Measurements from ENCODE around the gene CCR2.
"Not testable (repeated sequence)": the region's sequence is repeated elsewhere in the genome, so short reads cannot be mapped to it uniquely, and the experiment has no call there.

The CCR2 gene

GRCh38 chr3:46318207-46318927, 35.5 kb upstream of the CCR2 start:
- H3K27ac ChIP-seq = no peak overlapping the region
- H3K27me3 ChIP-seq (replicated peaks) = peaks cover 2% of the 10 kb centered on the region
- H3K4me3 ChIP-seq (ENCODE audit: low read depth, low read length) = no peak overlapping the region
- in situ Hi-C loops (cut with HindIII; ENCODE audit: low pct_ligation_motif_present, low sequenced_read_pairs) = no loop called here
- DNase-seq = no peak
- H3K36me3 ChIP-seq (replicated peaks) = no peaks in the 10 kb centered on the region
- TF ChIP-seq CTCF (IDR thresholded peaks at IDR 0.05; ENCODE audit: low read depth, low read length, missing control alignments) = no peak

DNA sequence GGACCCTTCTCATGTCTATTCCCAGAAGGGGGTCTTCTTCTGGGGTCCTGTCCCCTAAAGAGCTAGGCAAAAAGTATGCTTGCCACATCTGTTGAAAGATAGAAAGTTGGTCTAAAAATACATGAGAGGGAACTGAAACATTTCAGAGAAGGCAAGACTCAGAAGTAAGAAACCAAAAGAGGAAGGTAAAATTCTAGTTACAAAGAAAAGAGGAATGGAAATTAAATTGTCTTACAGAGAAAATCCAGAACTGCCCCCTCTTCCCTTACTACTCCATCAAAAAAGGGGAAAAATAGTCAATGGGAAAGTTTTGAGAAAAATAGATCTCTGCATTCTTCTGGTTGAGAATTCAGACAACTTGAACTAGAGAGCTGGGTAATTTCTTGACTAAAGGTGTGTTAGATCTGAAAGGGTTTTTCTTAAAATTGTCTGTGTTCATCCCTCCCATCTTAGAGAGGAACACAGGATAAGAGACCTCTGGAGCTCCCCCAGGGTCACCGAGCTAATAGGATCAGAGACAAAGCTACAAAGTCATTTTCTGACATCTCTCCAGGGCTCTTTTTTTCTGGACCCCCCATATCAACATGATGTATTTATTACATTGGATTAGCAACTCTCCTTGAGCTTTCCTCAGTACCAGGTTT, 32.3 kb upstream of the CCR2 start:
- TF ChIP-seq CTCF (IDR thresholded peaks at IDR 0.05; ENCODE audit: low read depth, low read length, missing control alignments) = no peak
- Histone ChIP-seq H3K27ac (no peak overlapping the region), H3K27me3 (replicated peaks) (peaks cover 4% of the 10 kb centered on the region), H3K4me3 (ENCODE audit: low read depth, low read length) (no peak overlapping the region), H3K36me3 (replicated peaks) (no peaks in the 10 kb centered on the region)
- in situ Hi-C loops (cut with HindIII; ENCODE audit: low pct_ligation_motif_present, low sequenced_read_pairs) = no loop called here
- no peak for DNase-seq

GRCh38 chr3:46324036-46324435, 29.9 kb upstream of the CCR2 start:
- Histone ChIP-seq H3K36me3 (replicated peaks) (no peaks in the 10 kb centered on the region), H3K4me3 (ENCODE audit: low read depth, low read length) (no peak overlapping the region), H3K27ac (no peak overlapping the region), H3K27me3 (replicated peaks) (peaks cover 4% of the 10 kb centered on the region)
- no peak for TF ChIP-seq CTCF (IDR thresholded peaks at IDR 0.05; ENCODE audit: low read depth, low read length, missing control alignments)
- DNase-seq = no peak
- in situ Hi-C loops (cut with HindIII; ENCODE audit: low pct_ligation_motif_present, low sequenced_read_pairs) = no loop called here

DNA sequence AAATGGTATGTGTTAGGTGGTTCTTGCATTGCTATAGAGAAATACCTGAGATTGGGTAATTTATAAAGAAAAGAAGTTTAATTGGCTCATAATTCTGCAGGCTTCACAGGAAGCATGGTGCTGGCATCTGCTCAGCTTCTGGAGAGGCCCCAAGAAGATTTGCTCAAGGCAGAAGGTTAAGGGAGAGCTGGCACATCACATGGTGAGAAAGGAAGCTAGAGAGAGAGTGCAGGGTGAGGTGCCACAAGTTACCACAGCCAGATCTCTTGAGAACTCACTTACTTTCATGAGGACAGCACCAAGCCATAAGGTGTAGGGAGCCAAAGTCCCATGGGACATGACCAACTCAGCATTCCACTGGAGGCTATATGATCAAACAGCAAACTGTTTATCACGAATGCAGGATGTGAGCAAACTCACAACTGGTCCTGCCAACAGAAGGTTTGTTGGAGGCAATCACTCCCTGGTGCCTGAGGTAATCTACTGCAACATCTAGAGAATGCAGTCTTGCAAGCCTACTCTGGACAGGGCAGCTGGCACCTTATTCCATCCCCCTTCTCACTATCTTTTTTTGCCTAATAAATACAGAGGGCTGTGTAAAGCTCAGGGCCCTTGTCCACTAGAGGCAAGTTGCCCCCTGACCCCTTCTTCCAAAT, 28.1 kb upstream of the CCR2 start:
- DNase-seq = no peak
- H3K4me3 ChIP-seq (ENCODE audit: low read depth, low read length) = no peak overlapping the region
- in situ Hi-C loops (cut with HindIII; ENCODE audit: low pct_ligation_motif_present, low sequenced_read_pairs) = no loop called here
- H3K27me3 ChIP-seq (replicated peaks) = peaks cover 4% of the 10 kb centered on the region
- H3K27ac ChIP-seq = no peak overlapping the region
- H3K36me3 ChIP-seq (replicated peaks) = no peaks in the 10 kb centered on the region
- TF ChIP-seq CTCF (IDR thresholded peaks at IDR 0.05; ENCODE audit: low read depth, low read length, missing control alignments) = no peak

DNA sequence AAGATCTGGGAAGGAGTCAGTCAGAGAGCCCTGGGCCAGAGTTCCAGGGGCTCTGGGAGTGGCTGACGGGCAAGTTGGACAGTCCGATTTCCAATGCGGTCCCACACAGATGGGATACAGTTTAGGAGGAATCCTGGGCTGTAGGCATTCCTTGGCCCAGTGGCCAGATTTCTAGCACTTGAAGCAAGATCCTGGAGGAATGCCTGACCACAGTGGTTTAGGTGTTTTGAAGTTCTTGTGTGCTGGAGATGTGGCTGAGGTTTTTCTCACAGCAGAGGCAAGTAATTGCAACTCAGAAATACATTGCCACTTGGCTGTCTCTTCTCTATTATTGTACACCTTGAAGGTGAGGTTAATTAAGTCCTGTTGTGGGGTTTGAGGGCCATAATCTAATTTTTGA, 23.2 kb upstream of the CCR2 start:
- H3K4me3 ChIP-seq (ENCODE audit: low read depth, low read length); H3K27me3 ChIP-seq (replicated peaks); DNase-seq; H3K36me3 ChIP-seq (replicated peaks); in situ Hi-C loops (cut with HindIII; ENCODE audit: low pct_ligation_motif_present, low sequenced_read_pairs); H3K27ac ChIP-seq: not testable (repeated sequence)

DNA sequence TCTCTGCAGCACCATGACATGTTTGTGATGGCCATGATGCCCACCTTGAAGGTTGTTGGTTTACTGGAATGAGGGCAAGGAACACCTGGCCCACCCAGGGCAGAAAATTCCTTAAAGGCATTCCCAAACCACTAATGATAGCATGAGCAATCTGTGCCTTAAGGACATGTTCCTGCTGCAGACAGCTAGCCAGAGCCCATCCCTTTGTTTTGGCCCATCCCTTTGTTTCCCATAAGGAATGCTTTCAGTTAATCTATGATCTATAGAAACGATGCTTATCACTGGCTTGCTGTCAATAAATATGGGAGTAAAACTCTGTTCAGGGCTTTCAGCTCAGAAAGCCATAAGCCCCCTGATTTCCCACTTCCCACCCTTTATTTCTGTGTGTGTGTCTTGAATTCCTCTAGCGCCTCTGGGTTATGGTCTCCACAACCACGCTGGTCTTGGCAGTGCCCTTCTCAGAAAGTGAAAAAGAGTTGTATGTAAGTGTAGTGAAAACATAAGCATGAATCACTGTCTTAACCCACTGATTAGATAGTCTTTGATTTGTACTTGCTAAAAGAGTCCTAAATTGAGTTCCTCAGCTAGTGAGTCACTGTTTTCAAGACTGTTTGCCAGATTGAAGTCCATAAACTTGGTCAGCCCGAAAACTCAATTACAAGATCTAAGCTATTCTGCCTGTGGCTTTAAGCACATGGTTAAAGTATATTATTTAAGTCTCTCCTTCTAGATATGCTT, 19.0 kb upstream of the CCR2 start:
- no peak overlapping the region for H3K4me3 ChIP-seq (ENCODE audit: low read depth, low read length)
- H3K36me3 ChIP-seq (replicated peaks) = no peaks in the 10 kb centered on the region
- no peaks in the 10 kb centered on the region for H3K27me3 ChIP-seq (replicated peaks)
- in situ Hi-C loops (cut with HindIII; ENCODE audit: low pct_ligation_motif_present, low sequenced_read_pairs) = no loop called here
- no peak for TF ChIP-seq CTCF (IDR thresholded peaks at IDR 0.05; ENCODE audit: low read depth, low read length, missing control alignments)
- no peak overlapping the region for H3K27ac ChIP-seq
- peak; percentile 38 for DNase-seq
